VCaP (cell line): ENCODE measurements around the gene TRPV6.
A peak's percentile ranks its signal among the peaks of the same experiment; 100 is the strongest.

Experiments
- H3K27ac ChIP-seq: fragments of 450-650 bp; 2 replicates; pipeline ENCODE4 v1.5.1; 2017
- TF ChIP-seq, protein P1 (sequence below): fragments of 450-650 bp; conservative IDR thresholded peaks from 2 replicates; pipeline ENCODE4 v1.5.1; 2017; ENCODE audit warnings: mild to moderate bottlenecking, moderate library complexity

TRPV6 gene

DNA sequence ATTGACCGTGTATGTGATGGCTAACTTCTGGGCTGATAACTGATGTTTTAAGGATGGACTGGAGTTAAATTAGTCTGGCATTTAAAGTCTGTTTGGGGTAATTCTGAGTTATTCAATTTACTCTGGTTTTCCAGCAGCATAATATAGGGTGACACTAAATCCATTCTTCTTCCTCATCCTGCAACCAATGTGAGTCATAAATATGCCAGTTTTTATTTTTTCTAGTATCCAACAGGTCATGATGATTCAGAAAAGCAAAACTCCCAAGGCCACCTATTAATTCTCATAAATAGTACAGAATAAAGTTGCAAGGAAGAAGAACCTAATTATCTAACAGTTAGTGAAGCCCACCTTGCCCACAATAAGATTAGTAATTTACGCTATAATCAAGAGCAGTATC lies 38.2 kb downstream of the TRPV6 start:
- no peak overlapping the region for H3K27ac ChIP-seq
- TF ChIP-seq, protein P1, sequence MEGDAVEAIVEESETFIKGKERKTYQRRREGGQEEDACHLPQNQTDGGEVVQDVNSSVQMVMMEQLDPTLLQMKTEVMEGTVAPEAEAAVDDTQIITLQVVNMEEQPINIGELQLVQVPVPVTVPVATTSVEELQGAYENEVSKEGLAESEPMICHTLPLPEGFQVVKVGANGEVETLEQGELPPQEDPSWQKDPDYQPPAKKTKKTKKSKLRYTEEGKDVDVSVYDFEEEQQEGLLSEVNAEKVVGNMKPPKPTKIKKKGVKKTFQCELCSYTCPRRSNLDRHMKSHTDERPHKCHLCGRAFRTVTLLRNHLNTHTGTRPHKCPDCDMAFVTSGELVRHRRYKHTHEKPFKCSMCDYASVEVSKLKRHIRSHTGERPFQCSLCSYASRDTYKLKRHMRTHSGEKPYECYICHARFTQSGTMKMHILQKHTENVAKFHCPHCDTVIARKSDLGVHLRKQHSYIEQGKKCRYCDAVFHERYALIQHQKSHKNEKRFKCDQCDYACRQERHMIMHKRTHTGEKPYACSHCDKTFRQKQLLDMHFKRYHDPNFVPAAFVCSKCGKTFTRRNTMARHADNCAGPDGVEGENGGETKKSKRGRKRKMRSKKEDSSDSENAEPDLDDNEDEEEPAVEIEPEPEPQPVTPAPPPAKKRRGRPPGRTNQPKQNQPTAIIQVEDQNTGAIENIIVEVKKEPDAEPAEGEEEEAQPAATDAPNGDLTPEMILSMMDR, result no peak

DNA sequence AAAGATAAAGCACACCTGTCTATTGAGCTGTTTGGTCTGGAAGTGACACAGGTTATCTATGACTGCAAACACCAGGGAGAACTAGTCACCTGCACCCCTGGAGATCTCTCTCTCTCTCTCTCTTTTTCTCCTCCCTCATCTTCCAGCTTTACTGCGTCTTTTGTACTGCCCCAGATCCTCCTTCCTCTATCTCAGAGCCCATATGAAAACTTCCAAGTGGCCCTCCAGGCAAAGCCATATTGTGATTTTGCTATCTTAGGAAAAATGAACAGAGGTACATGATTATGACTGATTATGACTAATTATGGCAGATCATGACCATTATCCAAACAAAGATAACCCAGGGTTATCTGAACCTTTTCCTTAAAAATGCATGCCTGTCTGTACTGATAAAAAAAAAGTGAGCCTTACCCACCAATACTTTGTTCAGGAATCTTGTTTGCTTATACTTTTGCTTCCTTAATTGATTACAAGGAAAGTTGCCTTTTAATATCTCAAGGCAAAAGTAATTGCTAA lies 43.2 kb downstream of the TRPV6 start:
- H3K27ac ChIP-seq, result peak overlapping the region; percentile 35
- TF ChIP-seq, protein P1, result no peak

DNA sequence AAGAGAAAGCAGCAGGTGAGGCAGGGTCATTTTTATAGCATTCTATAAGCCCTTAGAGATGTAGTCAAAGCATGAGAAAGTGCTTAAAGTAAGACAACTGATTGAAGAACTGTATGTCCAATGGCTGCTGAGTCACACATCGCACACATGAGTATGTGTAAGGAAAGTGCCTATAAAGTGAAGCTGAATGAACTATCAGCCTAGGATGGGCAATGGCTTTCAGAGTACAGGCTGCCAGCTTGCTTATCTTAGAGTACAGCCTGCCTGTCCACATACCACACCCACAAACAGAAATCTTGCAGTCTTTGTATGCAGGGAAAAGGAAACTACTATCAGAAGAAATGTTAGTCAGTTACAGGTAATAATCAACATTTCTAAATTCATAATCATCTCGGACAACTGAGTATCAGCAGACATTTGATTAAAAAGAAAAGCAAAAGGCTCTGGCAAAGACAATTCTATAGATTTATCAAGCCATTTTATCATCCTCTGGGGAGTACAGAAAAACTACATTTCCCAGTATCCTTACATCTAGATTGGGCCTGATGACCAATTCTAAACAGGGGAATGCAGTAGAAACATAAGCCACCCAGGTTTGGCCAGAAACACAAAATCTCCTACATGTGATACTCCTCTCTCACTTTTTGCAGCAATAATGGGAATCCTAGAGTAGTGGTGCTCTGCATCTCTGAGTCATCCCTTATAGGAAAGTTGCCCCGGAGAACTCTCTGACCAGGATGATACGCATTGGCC lies 46.9 kb downstream of the TRPV6 start:
- TF ChIP-seq, protein P1, result no peak
- no peak overlapping the region for H3K27ac ChIP-seq

DNA sequence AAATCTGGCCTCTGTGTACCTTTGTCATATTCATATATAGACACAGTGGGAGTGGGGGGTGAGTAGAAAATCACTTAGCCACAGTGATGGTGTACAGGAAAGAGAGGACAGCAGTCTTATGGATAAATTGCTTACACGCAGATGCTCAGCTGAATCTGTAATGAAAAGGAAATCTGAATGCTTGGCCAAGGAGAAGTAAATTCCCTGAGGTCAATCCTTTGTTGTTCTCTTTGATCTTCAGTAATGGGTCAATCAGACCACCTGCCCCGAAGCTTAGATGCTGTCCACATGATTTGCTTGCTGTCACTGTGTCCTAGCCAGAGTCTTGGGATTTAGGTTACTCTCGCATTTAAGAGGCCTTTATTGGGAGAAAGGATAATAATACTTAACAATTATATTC lies 49.1 kb downstream of the TRPV6 start:
- H3K27ac ChIP-seq, result no peak overlapping the region
- TF ChIP-seq, protein P1, result no peak

DNA sequence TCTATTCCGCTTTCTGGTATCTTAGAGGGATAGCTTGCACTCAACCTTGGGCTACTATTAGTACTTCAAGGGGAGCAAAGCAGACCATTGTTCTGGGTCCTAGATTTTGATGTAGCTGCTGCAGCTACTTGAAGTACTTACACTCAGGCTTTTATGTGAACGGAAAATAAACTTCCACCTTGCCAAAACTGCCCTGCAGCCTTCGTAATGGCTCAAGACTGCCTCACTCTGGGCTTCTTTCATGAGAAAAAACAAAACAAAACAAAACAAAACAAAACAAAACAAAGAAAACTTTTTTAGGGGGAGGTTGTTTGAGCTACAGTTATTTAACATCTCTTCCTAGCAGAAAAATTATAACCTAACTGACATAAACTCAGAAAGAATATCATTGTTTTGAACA lies 50.1 kb downstream of the TRPV6 start:
- TF ChIP-seq, protein P1, result no peak
- H3K27ac ChIP-seq, result no peak overlapping the region

DNA sequence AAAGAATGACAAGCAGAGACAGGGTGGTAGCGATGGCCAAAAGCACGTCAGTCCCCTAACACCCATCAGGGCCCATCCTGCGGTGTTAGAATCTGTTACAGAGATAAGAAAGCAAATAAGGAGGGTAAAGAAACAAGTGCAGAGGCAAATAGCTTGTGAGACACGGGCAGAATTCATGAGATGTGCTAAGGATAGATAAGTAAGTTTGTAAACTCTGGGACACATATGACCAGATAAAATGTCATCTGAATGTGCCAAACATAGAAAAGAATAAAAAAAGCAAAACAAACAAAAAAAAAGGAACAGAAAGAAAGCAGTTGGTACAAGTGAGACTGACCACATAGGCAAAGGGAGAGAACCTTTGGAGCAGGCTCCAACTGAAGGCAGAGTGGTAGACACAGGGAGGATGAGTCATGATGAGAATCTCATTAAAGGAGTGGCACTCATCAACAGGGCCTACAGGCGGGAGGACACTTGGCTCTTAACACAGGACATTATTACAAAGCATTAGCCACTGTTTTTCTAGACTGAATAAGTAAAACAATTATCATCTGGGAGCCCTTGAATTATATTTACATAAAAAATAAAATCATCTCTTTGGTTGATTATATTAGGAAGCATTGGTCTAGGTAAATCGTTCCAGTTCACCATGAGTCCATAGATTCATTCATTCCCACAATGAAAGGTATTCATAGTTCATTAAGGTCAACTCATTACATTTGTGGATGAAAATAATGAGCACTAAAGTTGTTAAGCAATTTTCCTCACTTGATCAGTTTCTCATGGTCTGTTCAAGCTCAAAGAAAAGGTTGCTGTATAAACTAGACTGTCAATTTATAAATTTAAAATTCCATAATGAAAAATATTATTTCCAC lies 52.1 kb downstream of the TRPV6 start:
- TF ChIP-seq, protein P1, result no peak
- peak overlapping the region; percentile 17; the same call in 1 of the 2 replicates for H3K27ac ChIP-seq

DNA sequence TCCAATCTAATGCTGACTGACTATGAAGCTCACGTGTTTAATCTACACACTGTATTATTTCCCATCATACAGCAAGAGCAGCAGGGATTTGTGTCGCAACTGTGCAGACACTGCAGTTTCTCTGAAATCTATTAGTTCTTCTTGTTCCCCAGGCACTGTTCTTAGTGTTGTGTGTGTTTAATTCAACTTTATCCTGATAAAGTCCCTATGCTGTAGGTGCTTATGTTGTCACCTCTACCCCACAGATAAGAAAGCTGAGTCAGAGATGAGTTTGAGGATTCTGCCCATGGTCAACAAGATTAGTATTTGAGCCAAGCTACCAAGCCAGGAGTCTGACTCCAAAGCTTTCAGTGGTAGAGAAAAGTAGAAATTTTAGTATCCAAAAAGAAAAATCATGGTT lies 53.1 kb downstream of the TRPV6 start:
- H3K27ac ChIP-seq, result peak overlapping the region; percentile 17; the same call in 1 of the 2 replicates
- TF ChIP-seq, protein P1, result no peak
